H1 (cell line): Measurements from ENCODE around the gene OR52M1. TPM values are rescaled to one million over a fixed set of nuclear protein-coding genes. Genes with fewer than 3 reads are reported as not detected.

Experiments used
- BACH1 ChIP-seq: IDR thresholded peaks from 2 replicates; pipeline ENCODE4 v1.6.1; 2012; ENCODE audit warnings: low read length, improper control_type of control experiment
- CHD1 ChIP-seq: IDR thresholded peaks from 2 replicates; pipeline ENCODE4 v1.6.1; 2012; ENCODE audit warnings: low read depth, low read length, improper control_type of control experiment
- CTBP2 ChIP-seq: IDR thresholded peaks from 2 replicates; pipeline ENCODE4 v1.7.0; 2011; ENCODE audit warnings: borderline replicate concordance, mild to moderate bottlenecking, moderate library complexity, mixed read lengths, low read length; ENCODE audit not compliant: insufficient read depth, insufficient read length
- EGR1 ChIP-seq: IDR thresholded peaks from 2 replicates; pipeline ENCODE4 v1.6.1; 2011; ENCODE audit warnings: low read depth, low read length, borderline replicate concordance
- EZH2 ChIP-seq: fragments of 200-600 bp; sonication (generic); IDR thresholded peaks from 2 replicates; pipeline ENCODE4 v1.7.1; 2012; ENCODE audit warnings: low read depth, mild to moderate bottlenecking, moderate library complexity, low read length, inconsistent platforms; ENCODE audit not compliant: severe bottlenecking
- HDAC2 ChIP-seq, 2 experiments: fragments of 300-600 bp in 1 of 2; sonication (generic) in 1 of 2; IDR thresholded peaks; 2 replicates each; pipeline ENCODE4 v1.6.1; 2011 to 2012; ENCODE audit warnings: low read depth in 2 of 2, low read length in 2 of 2, mild to moderate bottlenecking in 2 of 2, moderate library complexity in 2 of 2, borderline replicate concordance in 1 of 2, inconsistent platforms in 1 of 2
- HDAC6 ChIP-seq: IDR thresholded peaks from one replicate; pipeline ENCODE4 v1.7.1; 2012; ENCODE audit warnings: low read depth, mild to moderate bottlenecking, inconsistent platforms, low read length, moderate library complexity
- NRF1 ChIP-seq: IDR thresholded peaks from 2 replicates; pipeline ENCODE4 v1.6.1; 2011; ENCODE audit warnings: mild to moderate bottlenecking, low read depth, low read length, improper control_type of control experiment
- RAD21 ChIP-seq, 2 experiments: IDR thresholded peaks in 1 of 2; conservative IDR thresholded peaks in 1 of 2; 2 replicates each; pipeline ENCODE4 v1.6.1; 2011; ENCODE audit warnings: low read depth in 2 of 2, low read length in 2 of 2, improper control_type of control experiment in 1 of 2, inconsistent platforms in 1 of 2, mild to moderate bottlenecking in 1 of 2, moderate library complexity in 1 of 2
- RFX5 ChIP-seq: IDR thresholded peaks from 2 replicates; pipeline ENCODE4 v1.6.1; 2011; ENCODE audit warnings: low read depth, low read length, improper control_type of control experiment, borderline replicate concordance
- SP4 ChIP-seq: IDR thresholded peaks from 2 replicates; pipeline ENCODE4 v1.6.1; 2012; ENCODE audit warnings: low read length, inconsistent platforms
- polyA plus RNA-seq, 7 experiments: library from polyadenylated mRNA; depleted of rRNA in 3 of 7; stranded (reverse) in 5 of 7; unstranded in 2 of 7; fragments of >200 nt in 5 of 7; fragments of 200-250 nt in 2 of 7; gene quantifications; 1 replicate in 5 of 7; 2 replicates in 1 of 7; 4 replicates in 1 of 7; pipeline versions ENCODE4 v1.2.1 to v1.2.3, GENCODE V29; 2011 to 2013; ENCODE audit warnings: missing spikeins in 2 of 7, mixed read lengths in 2 of 7
- total RNA-seq: library from RNA; stranded (reverse); fragmentation: NEBNext Ultra II Directional; extraction: Animal tissue kit (Norgen Biotek cat#: 25700); gene quantifications from 2 replicates; pipeline ENCODE4 v1.2.1, GENCODE V29; 2021
- TF ChIP-seq, protein P1 (sequence below): fragments of 300-600 bp; sonication (generic); IDR thresholded peaks from 2 replicates; pipeline ENCODE4 v1.7.1; 2012; ENCODE audit warnings: low read length, moderate library complexity, mild to moderate bottlenecking, inconsistent platforms; ENCODE audit not compliant: insufficient replicate concordance

Gene OR52M1
- total and polyA plus RNA-seq, 2 of the 8 experiments (the other 6 are each of a cell fraction or from before 2014, with no cell fraction given), result not detected

DNA sequence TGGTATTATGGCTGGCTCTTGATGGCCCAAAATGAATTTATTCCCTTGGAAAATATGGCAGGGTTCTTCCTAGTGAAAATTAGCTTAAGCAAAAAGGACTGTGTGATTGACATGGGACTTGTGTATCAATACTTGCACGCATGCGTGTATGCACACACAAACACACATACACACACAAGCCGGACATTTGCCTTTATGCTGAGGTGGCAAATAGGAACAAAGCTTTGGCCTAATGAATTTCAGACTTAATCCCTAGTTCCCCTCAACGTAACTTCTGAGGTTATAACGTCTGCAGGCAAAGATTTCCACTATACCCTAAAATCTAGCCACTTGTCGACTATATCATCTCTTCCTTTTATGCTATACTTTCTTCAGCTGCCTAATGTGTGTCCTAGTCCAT lies 33.6 kb downstream of the OR52M1 start (continued):
- TF ChIP-seq, protein P1, sequence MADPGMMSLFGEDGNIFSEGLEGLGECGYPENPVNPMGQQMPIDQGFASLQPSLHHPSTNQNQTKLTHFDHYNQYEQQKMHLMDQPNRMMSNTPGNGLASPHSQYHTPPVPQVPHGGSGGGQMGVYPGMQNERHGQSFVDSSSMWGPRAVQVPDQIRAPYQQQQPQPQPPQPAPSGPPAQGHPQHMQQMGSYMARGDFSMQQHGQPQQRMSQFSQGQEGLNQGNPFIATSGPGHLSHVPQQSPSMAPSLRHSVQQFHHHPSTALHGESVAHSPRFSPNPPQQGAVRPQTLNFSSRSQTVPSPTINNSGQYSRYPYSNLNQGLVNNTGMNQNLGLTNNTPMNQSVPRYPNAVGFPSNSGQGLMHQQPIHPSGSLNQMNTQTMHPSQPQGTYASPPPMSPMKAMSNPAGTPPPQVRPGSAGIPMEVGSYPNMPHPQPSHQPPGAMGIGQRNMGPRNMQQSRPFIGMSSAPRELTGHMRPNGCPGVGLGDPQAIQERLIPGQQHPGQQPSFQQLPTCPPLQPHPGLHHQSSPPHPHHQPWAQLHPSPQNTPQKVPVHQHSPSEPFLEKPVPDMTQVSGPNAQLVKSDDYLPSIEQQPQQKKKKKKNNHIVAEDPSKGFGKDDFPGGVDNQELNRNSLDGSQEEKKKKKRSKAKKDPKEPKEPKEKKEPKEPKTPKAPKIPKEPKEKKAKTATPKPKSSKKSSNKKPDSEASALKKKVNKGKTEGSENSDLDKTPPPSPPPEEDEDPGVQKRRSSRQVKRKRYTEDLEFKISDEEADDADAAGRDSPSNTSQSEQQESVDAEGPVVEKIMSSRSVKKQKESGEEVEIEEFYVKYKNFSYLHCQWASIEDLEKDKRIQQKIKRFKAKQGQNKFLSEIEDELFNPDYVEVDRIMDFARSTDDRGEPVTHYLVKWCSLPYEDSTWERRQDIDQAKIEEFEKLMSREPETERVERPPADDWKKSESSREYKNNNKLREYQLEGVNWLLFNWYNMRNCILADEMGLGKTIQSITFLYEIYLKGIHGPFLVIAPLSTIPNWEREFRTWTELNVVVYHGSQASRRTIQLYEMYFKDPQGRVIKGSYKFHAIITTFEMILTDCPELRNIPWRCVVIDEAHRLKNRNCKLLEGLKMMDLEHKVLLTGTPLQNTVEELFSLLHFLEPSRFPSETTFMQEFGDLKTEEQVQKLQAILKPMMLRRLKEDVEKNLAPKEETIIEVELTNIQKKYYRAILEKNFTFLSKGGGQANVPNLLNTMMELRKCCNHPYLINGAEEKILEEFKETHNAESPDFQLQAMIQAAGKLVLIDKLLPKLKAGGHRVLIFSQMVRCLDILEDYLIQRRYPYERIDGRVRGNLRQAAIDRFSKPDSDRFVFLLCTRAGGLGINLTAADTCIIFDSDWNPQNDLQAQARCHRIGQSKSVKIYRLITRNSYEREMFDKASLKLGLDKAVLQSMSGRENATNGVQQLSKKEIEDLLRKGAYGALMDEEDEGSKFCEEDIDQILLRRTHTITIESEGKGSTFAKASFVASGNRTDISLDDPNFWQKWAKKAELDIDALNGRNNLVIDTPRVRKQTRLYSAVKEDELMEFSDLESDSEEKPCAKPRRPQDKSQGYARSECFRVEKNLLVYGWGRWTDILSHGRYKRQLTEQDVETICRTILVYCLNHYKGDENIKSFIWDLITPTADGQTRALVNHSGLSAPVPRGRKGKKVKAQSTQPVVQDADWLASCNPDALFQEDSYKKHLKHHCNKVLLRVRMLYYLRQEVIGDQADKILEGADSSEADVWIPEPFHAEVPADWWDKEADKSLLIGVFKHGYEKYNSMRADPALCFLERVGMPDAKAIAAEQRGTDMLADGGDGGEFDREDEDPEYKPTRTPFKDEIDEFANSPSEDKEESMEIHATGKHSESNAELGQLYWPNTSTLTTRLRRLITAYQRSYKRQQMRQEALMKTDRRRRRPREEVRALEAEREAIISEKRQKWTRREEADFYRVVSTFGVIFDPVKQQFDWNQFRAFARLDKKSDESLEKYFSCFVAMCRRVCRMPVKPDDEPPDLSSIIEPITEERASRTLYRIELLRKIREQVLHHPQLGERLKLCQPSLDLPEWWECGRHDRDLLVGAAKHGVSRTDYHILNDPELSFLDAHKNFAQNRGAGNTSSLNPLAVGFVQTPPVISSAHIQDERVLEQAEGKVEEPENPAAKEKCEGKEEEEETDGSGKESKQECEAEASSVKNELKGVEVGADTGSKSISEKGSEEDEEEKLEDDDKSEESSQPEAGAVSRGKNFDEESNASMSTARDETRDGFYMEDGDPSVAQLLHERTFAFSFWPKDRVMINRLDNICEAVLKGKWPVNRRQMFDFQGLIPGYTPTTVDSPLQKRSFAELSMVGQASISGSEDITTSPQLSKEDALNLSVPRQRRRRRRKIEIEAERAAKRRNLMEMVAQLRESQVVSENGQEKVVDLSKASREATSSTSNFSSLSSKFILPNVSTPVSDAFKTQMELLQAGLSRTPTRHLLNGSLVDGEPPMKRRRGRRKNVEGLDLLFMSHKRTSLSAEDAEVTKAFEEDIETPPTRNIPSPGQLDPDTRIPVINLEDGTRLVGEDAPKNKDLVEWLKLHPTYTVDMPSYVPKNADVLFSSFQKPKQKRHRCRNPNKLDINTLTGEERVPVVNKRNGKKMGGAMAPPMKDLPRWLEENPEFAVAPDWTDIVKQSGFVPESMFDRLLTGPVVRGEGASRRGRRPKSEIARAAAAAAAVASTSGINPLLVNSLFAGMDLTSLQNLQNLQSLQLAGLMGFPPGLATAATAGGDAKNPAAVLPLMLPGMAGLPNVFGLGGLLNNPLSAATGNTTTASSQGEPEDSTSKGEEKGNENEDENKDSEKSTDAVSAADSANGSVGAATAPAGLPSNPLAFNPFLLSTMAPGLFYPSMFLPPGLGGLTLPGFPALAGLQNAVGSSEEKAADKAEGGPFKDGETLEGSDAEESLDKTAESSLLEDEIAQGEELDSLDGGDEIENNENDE, result no peak
- TF ChIP-seq BACH1 (no peak), SP4 (no peak), RAD21 (IDR thresholded peaks at IDR 0.05 in 1 of 2, conservative IDR thresholded peaks at IDR 0.05 in 1 of 2; ENCODE audit: low read depth in 2 of 2, low read length in 2 of 2) (no peak), HDAC6 (no peak), EZH2 (no peak), CTBP2 (no peak), CHD1 (no peak), NRF1 (no peak), HDAC2 (IDR thresholded peaks at IDR 0.05; ENCODE audit: borderline replicate concordance in 1 of 2, low read depth in 2 of 2, low read length in 2 of 2) (no peak), EGR1 (no peak), RFX5 (no peak)
